ENCODE measurements around the gene CADPS. TPM values are rescaled to one million over a fixed set of nuclear protein-coding genes. Genes with fewer than 3 reads are reported as not detected.

Gene CADPS
- total and polyA plus RNA-seq, 9 of the 15 experiments (the other 6 are each of a cell fraction or from before 2014, with no cell fraction given), result not detected

DNA sequence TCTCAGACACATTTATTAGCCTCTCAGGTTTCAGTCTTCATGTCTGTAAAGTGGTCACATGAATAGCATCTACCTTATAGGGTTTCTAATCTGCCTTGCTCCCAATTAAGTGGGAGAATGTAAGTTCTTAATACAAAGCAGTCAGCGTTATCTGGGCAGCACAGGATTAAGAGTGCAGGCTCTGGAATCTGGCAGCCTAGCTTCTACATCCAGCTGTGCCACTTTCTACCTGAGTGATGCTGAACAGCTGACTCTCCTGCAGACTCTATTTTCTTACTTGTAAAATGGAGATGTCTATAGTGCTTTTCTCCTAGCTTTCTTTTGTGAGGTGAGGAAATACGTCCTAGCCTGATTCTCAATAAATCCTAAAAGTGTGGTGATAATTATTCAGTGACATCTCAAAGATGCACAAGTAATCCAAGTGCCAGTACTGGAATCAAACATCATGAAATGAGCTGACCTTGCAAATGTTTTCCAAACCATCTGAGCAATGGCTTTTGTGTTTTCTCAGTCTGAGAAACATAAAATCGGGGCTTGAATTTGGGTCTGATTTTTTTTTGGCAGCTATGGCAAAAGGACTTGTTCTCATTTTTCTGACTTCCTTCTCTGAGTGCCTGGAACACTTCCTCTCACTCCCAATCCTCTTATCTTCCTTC is 269.7 kb downstream of the CADPS start:
- Histone ChIP-seq H2AFZ (ENCODE audit: low read depth, low read length) (no peak overlapping the region), H3K27me3 (ENCODE audit: control insufficient read depth in 2 of 2, insufficient read depth in 2 of 2, low read length in 2 of 2) (no peaks in the 10 kb centered on the region), H3K4me3 (no peak overlapping the region), H3K79me2 (ENCODE audit: control insufficient read depth, insufficient read depth, low read length) (no peaks in the 10 kb centered on the region), H3K27ac (ENCODE audit: extremely low read depth, low read depth, low read length) (no peak overlapping the region), H3K36me3 (ENCODE audit: control insufficient read depth, insufficient read depth, low read length) (no peaks in the 10 kb centered on the region), H3K9me1 (ENCODE audit: control insufficient read depth, insufficient read depth, low read length) (no peaks in the 10 kb centered on the region), H3K4me1 (replicated peaks in 1 of 2; ENCODE audit: control insufficient read depth in 2 of 2, insufficient read depth in 2 of 2, low read length in 2 of 2) (no peaks in the 10 kb centered on the region), H4K20me1 (replicated peaks; ENCODE audit: control insufficient read depth, insufficient read depth, low read length) (no peaks in the 10 kb centered on the region), H3K9me3 (replicated peaks; ENCODE audit: control insufficient read depth, insufficient read depth, low read depth, low read length) (no peaks in the 10 kb centered on the region), H3K9ac (ENCODE audit: insufficient read depth in 1 of 2, low read depth in 2 of 2, low read length in 2 of 2) (no peak overlapping the region), H3K4me2 (ENCODE audit: insufficient read depth, low read length) (no peak overlapping the region)
- TF ChIP-seq HLTF (IDR thresholded peaks at IDR 0.05) (no peak), HSF4 (CRISPR knock-in tag; IDR thresholded peaks at IDR 0.05; ENCODE audit: borderline replicate concordance) (no peak), GABPA (tag; conservative IDR thresholded peaks at IDR 0.05; ENCODE audit: low read depth) (no peak), MCM2 (IDR thresholded peaks at IDR 0.05; ENCODE audit: low read depth) (no peak), DPF2 (IDR thresholded peaks at IDR 0.05) (no peak), HMG20A (CRISPR knock-in tag; conservative IDR thresholded peaks at IDR 0.05) (no peak), KDM2B (CRISPR knock-in tag; IDR thresholded peaks at IDR 0.05) (no peak), GATAD2B (IDR thresholded peaks at IDR 0.05; ENCODE audit: borderline replicate concordance) (no peak), FOXP1 (CRISPR knock-in tag; IDR thresholded peaks at IDR 0.05) (no peak), SPI1 (IDR thresholded peaks at IDR 0.05; ENCODE audit: borderline replicate concordance, low read depth, low read length) (no peak), SETDB1 (IDR thresholded peaks at IDR 0.05; ENCODE audit: low read length) (no peak), THRAP3 (IDR thresholded peaks at IDR 0.05; ENCODE audit: borderline replicate concordance) (no peak), ZFX (CRISPR knock-in tag; IDR thresholded peaks at IDR 0.05) (no peak), DIDO1 (tag; IDR thresholded peaks at IDR 0.05; ENCODE audit: low read depth) (no peak)
- TF ChIP-seq, protein P1, sequence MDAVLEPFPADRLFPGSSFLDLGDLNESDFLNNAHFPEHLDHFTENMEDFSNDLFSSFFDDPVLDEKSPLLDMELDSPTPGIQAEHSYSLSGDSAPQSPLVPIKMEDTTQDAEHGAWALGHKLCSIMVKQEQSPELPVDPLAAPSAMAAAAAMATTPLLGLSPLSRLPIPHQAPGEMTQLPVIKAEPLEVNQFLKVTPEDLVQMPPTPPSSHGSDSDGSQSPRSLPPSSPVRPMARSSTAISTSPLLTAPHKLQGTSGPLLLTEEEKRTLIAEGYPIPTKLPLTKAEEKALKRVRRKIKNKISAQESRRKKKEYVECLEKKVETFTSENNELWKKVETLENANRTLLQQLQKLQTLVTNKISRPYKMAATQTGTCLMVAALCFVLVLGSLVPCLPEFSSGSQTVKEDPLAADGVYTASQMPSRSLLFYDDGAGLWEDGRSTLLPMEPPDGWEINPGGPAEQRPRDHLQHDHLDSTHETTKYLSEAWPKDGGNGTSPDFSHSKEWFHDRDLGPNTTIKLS (IDR thresholded peaks at IDR 0.05; ENCODE audit: borderline replicate concordance, low read depth), result no peak
- TF ChIP-seq, protein P2, sequence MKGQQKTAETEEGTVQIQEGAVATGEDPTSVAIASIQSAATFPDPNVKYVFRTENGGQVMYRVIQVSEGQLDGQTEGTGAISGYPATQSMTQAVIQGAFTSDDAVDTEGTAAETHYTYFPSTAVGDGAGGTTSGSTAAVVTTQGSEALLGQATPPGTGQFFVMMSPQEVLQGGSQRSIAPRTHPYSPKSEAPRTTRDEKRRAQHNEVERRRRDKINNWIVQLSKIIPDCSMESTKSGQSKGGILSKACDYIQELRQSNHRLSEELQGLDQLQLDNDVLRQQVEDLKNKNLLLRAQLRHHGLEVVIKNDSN (CRISPR knock-in tag; IDR thresholded peaks at IDR 0.05), result no peak
- TF ChIP-seq, protein P3, sequence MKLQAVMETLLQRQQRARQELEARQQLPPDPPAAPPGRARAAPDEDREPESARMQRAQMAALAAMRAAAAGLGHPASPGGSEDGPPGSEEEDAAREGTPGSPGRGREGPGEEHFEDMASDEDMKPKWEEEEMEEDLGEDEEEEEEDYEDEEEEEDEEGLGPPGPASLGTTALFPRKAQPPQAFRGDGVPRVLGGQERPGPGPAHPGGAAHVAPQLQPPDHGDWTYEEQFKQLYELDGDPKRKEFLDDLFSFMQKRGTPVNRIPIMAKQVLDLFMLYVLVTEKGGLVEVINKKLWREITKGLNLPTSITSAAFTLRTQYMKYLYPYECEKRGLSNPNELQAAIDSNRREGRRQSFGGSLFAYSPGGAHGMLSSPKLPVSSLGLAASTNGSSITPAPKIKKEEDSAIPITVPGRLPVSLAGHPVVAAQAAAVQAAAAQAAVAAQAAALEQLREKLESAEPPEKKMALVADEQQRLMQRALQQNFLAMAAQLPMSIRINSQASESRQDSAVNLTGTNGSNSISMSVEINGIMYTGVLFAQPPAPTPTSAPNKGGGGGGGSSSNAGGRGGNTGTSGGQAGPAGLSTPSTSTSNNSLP (IDR thresholded peaks at IDR 0.05; ENCODE audit: borderline replicate concordance, low read depth, low read length), result no peak
- intact Hi-C loops (cut with micrococcal nuclease) (no loop called here), in situ Hi-C loops (cut with MboI) (no loop called here)
- CTCF ChIA-PET (ENCODE audit: low intra/inter-chr PET ratio), result no interaction called here
- FAIRE-seq, result no peak
- 0% methylated on average over 3 of the region's 3 CpGs for WGBS (ENCODE audit: insufficient coverage, low coverage, missing lambda C conversion rate)
- DNase-seq (ENCODE audit: extremely low read depth in 1 of 4, low spot score in 3 of 4), result no peak
- ATAC-seq, result no peak
- POLR2A ChIA-PET, result no interaction called here
- BruUV-seq (replicated peaks), result no TSS peak

Measured in K562 (cell line).